HuH-7.5 (cell line): Measurements from ENCODE around the gene C9.
"Not testable (repeated sequence)": the region's sequence is repeated elsewhere in the genome, so short reads cannot be mapped to it uniquely, and the experiment has no call there.

Experiments
- DNase-seq: peaks from one replicate; pipeline ENCODE4 v3.0.0; 2011; ENCODE audit warnings: low spot score

The C9 gene

GRCh38 chr5:39371367-39371635 lies 7.0 kb upstream of the C9 start:
- no peak for DNase-seq

GRCh38 chr5:39370555-39371366 lies 6.5 kb upstream of the C9 start:
- no peak for DNase-seq

- no peak for DNase-seq
Measured at GRCh38 chr5:39369123-39369815, 5.0 kb upstream of the C9 start.

- no peak for DNase-seq
Measured at GRCh38 chr5:39368116-39368515, 3.8 kb upstream of the C9 start.

- DNase-seq, result no peak
Measured at GRCh38 chr5:39367711-39368110, 3.4 kb upstream of the C9 start.

GRCh38 chr5:39363217-39363616 lies 1.1 kb downstream of the C9 start:
- DNase-seq, result no peak

- no peak for DNase-seq
Measured at GRCh38 chr5:39362646-39363045, 1.6 kb downstream of the C9 start.

GRCh38 chr5:39361306-39361705 lies 3.0 kb downstream of the C9 start:
- DNase-seq, result no peak

- no peak for DNase-seq
Measured at GRCh38 chr5:39360471-39361111, 3.7 kb downstream of the C9 start.

- no peak for DNase-seq
Measured at GRCh38 chr5:39356263-39356662, 8.0 kb downstream of the C9 start.

GRCh38 chr5:39355324-39355723 lies 9.0 kb downstream of the C9 start:
- DNase-seq, result no peak

- DNase-seq, result no peak
Measured at GRCh38 chr5:39353717-39354399, 10.4 kb downstream of the C9 start.

- DNase-seq, result no peak
Measured at GRCh38 chr5:39352951-39353350, 11.3 kb downstream of the C9 start.

GRCh38 chr5:39352170-39352569 lies 12.1 kb downstream of the C9 start:
- no peak for DNase-seq

GRCh38 chr5:39349484-39349883 lies 14.8 kb downstream of the C9 start:
- no peak for DNase-seq

GRCh38 chr5:39342460-39342859 lies 21.8 kb downstream of the C9 start:
- no peak for DNase-seq

GRCh38 chr5:39341896-39342295 lies 22.4 kb downstream of the C9 start:
- peak; percentile 20 for DNase-seq

GRCh38 chr5:39340506-39340905 lies 23.8 kb downstream of the C9 start:
- no peak for DNase-seq

- no peak for DNase-seq
Measured at GRCh38 chr5:39337252-39337915, 26.9 kb downstream of the C9 start.

GRCh38 chr5:39334296-39334695 lies 30.0 kb downstream of the C9 start:
- not testable (repeated sequence) for DNase-seq

GRCh38 chr5:39333104-39333503 lies 31.2 kb downstream of the C9 start:
- DNase-seq, result no peak

- no peak for DNase-seq
Measured at GRCh38 chr5:39331861-39332381, 32.4 kb downstream of the C9 start.
